ENCODE measurements around the gene ECM1. TPM values are rescaled to one million over a fixed set of nuclear protein-coding genes. Genes with fewer than 3 reads are reported as not detected.

ECM1 gene
- total and polyA plus RNA-seq, 2 experiments from 2014 or later, result 160 to 282 TPM

GRCh38 chr1:150552128-150552910 is 44.4 kb downstream of the ECM1 start:
- WGBS, 2 experiments (ENCODE audit: low coverage in 1 of 2, low lambda C conversion rate in 2 of 2, missing lambda C conversion rate in 2 of 2), result 25 to 28% methylated on average over 11 to 13 of the region's 13 CpGs
- TF ChIP-seq EZH2phosphoT487 (IDR thresholded peaks at IDR 0.05; ENCODE audit: insufficient read depth, low read depth), result no peak
- TF ChIP-seq EZH2 (IDR thresholded peaks at IDR 0.05; ENCODE audit: insufficient read depth, poor library complexity, severe bottlenecking), result no peak
- in situ Hi-C loops (cut with MboI), result no loop called here

GRCh38 chr1:150552911-150553289 is 45.0 kb downstream of the ECM1 start:
- 0 out of 2 replicates have a peak, but pooled peaks cover 3% of the 10 kb centered on the region for H3K79me2 ChIP-seq (ENCODE audit: insufficient read depth)
- 63 to 78% methylated on average over 7 to 12 of the region's 12 CpGs for WGBS, 2 experiments (ENCODE audit: low coverage in 1 of 2, low lambda C conversion rate in 2 of 2, missing lambda C conversion rate in 2 of 2)
- DNase-seq, result no peak
- H4K20me1 ChIP-seq (ENCODE audit: insufficient read depth), result no peaks in the 10 kb centered on the region
- no peaks in the 10 kb centered on the region for H3K27me3 ChIP-seq (replicated peaks; ENCODE audit: insufficient read depth)
- 0 out of 2 replicates have a peak, but pooled peaks cover 3% of the 10 kb centered on the region for H3K36me3 ChIP-seq (ENCODE audit: low read depth)
- H3K9me3 ChIP-seq (ENCODE audit: low read depth), result no peaks in the 10 kb centered on the region
- peak overlapping the region; percentile 53 for H3K4me2 ChIP-seq (ENCODE audit: unreplicated experiment)
- H3K4me3 ChIP-seq, result peak overlapping the region; percentile 16; the same call in 1 of the 2 replicates
- TF ChIP-seq EZH2 (IDR thresholded peaks at IDR 0.05; ENCODE audit: insufficient read depth, poor library complexity, severe bottlenecking) (no peak), EZH2phosphoT487 (IDR thresholded peaks at IDR 0.05; ENCODE audit: insufficient read depth, low read depth) (no peak)
- H3K4me1 ChIP-seq (ENCODE audit: insufficient read depth), result peaks cover 29% of the 10 kb centered on the region
- peak overlapping the region; percentile 71 for H3K9ac ChIP-seq
- H3K27ac ChIP-seq, result peak overlapping the region; percentile 86
- H3K9me2 ChIP-seq (ENCODE audit: insufficient read depth), result no peaks in the 10 kb centered on the region
- in situ Hi-C loops (cut with MboI), result no loop called here
- H2AFZ ChIP-seq, result no peak overlapping the region
- H3F3A ChIP-seq (ENCODE audit: insufficient read depth), result peaks cover 20% of the 10 kb centered on the region

More at GRCh38 chr1:150552128-150552910, 44.4 kb downstream of the ECM1 start:
- H3K4me1 ChIP-seq (ENCODE audit: insufficient read depth), result peaks cover 29% of the 10 kb centered on the region
- H3K4me2 ChIP-seq (ENCODE audit: unreplicated experiment), result peak overlapping the region; percentile 63
- peak overlapping the region; percentile 86 for H3K27ac ChIP-seq
- H3K4me3 ChIP-seq, result peak overlapping the region; percentile 16; the same call in 1 of the 2 replicates
- peaks cover 20% of the 10 kb centered on the region for H3F3A ChIP-seq (ENCODE audit: insufficient read depth)
- H3K9me3 ChIP-seq (ENCODE audit: low read depth), result no peaks in the 10 kb centered on the region
- H4K20me1 ChIP-seq (ENCODE audit: insufficient read depth), result no peaks in the 10 kb centered on the region
- no peak overlapping the region for H2AFZ ChIP-seq
- no peaks in the 10 kb centered on the region for H3K27me3 ChIP-seq (replicated peaks; ENCODE audit: insufficient read depth)
- DNase-seq, result peak; percentile 96
- H3K36me3 ChIP-seq (ENCODE audit: low read depth), result 0 out of 2 replicates have a peak, but pooled peaks cover 3% of the 10 kb centered on the region
- 0 out of 2 replicates have a peak, but pooled peaks cover 3% of the 10 kb centered on the region for H3K79me2 ChIP-seq (ENCODE audit: insufficient read depth)
- H3K9me2 ChIP-seq (ENCODE audit: insufficient read depth), result no peaks in the 10 kb centered on the region
- H3K9ac ChIP-seq, result peak overlapping the region; percentile 85

GRCh38 chr1:150553392-150554085 is 45.6 kb downstream of the ECM1 start:
- H3K36me3 ChIP-seq (ENCODE audit: low read depth), result 0 out of 2 replicates have a peak, but pooled peaks cover 3% of the 10 kb centered on the region
- H3K4me3 ChIP-seq, result no peak overlapping the region
- H2AFZ ChIP-seq, result no peak overlapping the region
- H3K4me1 ChIP-seq (ENCODE audit: insufficient read depth), result peaks cover 29% of the 10 kb centered on the region
- H3K79me2 ChIP-seq (ENCODE audit: insufficient read depth), result 0 out of 2 replicates have a peak, but pooled peaks cover 3% of the 10 kb centered on the region
- H3F3A ChIP-seq (ENCODE audit: insufficient read depth), result peaks cover 20% of the 10 kb centered on the region
- H3K4me2 ChIP-seq (ENCODE audit: unreplicated experiment), result no peak overlapping the region
- no peak for TF ChIP-seq EZH2phosphoT487 (IDR thresholded peaks at IDR 0.05; ENCODE audit: insufficient read depth, low read depth)
- TF ChIP-seq EZH2 (IDR thresholded peaks at IDR 0.05; ENCODE audit: insufficient read depth, poor library complexity, severe bottlenecking), result no peak
- peak overlapping the region; percentile 71; the same call in 1 of the 2 replicates for H3K9ac ChIP-seq
- DNase-seq, result no peak
- H3K9me3 ChIP-seq (ENCODE audit: low read depth), result no peaks in the 10 kb centered on the region
- no peaks in the 10 kb centered on the region for H4K20me1 ChIP-seq (ENCODE audit: insufficient read depth)
- H3K27ac ChIP-seq, result peak overlapping the region; percentile 86; the same call in 1 of the 2 replicates
- no peaks in the 10 kb centered on the region for H3K27me3 ChIP-seq (replicated peaks; ENCODE audit: insufficient read depth)
- in situ Hi-C loops (cut with MboI), result no loop called here
- WGBS, 2 experiments (ENCODE audit: low coverage in 1 of 2, low lambda C conversion rate in 2 of 2, missing lambda C conversion rate in 2 of 2), result 78 to 79% methylated on average over 18 to 23 of the region's 23 CpGs
- H3K9me2 ChIP-seq (ENCODE audit: insufficient read depth), result no peaks in the 10 kb centered on the region

GRCh38 chr1:150554086-150554452 is 46.2 kb downstream of the ECM1 start:
- in situ Hi-C loops (cut with MboI), result no loop called here
- H3K4me3 ChIP-seq, result no peak overlapping the region
- 80 to 88% methylated on average over 8 of the region's 8 CpGs for WGBS, 2 experiments (ENCODE audit: low coverage in 1 of 2, low lambda C conversion rate in 2 of 2, missing lambda C conversion rate in 2 of 2)
- DNase-seq, result no peak
- no peak overlapping the region for H3K27ac ChIP-seq
- H3K36me3 ChIP-seq (ENCODE audit: low read depth), result 0 out of 2 replicates have a peak, but pooled peaks cover 3% of the 10 kb centered on the region
- no peaks in the 10 kb centered on the region for H4K20me1 ChIP-seq (ENCODE audit: insufficient read depth)
- no peaks in the 10 kb centered on the region for H3K9me3 ChIP-seq (ENCODE audit: low read depth)
- H3F3A ChIP-seq (ENCODE audit: insufficient read depth), result peaks cover 20% of the 10 kb centered on the region
- no peaks in the 10 kb centered on the region for H3K27me3 ChIP-seq (replicated peaks; ENCODE audit: insufficient read depth)
- peaks cover 29% of the 10 kb centered on the region for H3K4me1 ChIP-seq (ENCODE audit: insufficient read depth)
- H2AFZ ChIP-seq, result no peak overlapping the region
- no peak for TF ChIP-seq EZH2phosphoT487 (IDR thresholded peaks at IDR 0.05; ENCODE audit: insufficient read depth, low read depth)
- TF ChIP-seq EZH2 (IDR thresholded peaks at IDR 0.05; ENCODE audit: insufficient read depth, poor library complexity, severe bottlenecking), result no peak
- H3K9me2 ChIP-seq (ENCODE audit: insufficient read depth), result no peaks in the 10 kb centered on the region
- H3K79me2 ChIP-seq (ENCODE audit: insufficient read depth), result 0 out of 2 replicates have a peak, but pooled peaks cover 3% of the 10 kb centered on the region
- H3K9ac ChIP-seq, result no peak overlapping the region
- H3K4me2 ChIP-seq (ENCODE audit: unreplicated experiment), result no peak overlapping the region

All from GM23248 (cell line).